ENCODE data around the gene ACAN. TPM values are rescaled to one million over a fixed set of nuclear protein-coding genes. Genes with fewer than 3 reads are reported as not detected.

The ACAN gene
- polyA plus RNA-seq, 1 of the 3 experiments (the other 2 are of a cell fraction) = not detected

DNA sequence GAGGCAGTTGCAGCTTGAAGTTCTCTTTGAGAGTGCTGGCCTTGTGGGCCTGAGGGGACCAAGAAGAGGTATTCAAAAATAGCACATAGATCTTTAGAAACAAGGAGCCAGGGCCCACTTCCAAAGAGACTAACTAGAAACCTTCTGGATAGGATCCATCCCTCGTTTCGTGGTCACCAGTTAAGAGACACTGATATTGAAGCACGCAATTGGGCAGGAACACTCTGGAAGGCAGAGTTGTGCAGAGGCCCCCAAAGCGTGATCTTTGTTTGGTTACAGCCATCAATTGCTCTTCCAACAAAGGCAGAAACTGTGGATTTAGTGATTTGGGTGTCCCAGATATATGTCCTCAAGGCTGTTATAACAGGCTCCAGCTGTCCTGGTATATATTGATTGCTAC, 46.7 kb upstream of the ACAN start:
- Histone ChIP-seq H3K9me2 (no peaks in the 10 kb centered on the region), H3K79me2 (ENCODE audit: insufficient read depth) (no peaks in the 10 kb centered on the region), H3K27me3 (ENCODE audit: insufficient read depth) (no peaks in the 10 kb centered on the region), H3K36me3 (replicated peaks in 1 of 2; ENCODE audit: control insufficient read depth in 1 of 2, insufficient read depth in 2 of 2, low read length in 1 of 2) (no peaks in the 10 kb centered on the region), H3K4me2 (no peak overlapping the region), H2AFZ (ENCODE audit: low read depth) (no peak overlapping the region), H3K4me3 (ENCODE audit: low read depth in 2 of 2, low read length in 1 of 2) (no peak overlapping the region), H3F3A (replicated peaks; ENCODE audit: insufficient read depth) (no peaks in the 10 kb centered on the region), H3K9ac (no peak overlapping the region), H3K27ac (ENCODE audit: low read depth in 2 of 2, low read length in 1 of 2) (no peak overlapping the region), H3K9me3 (no peaks in the 10 kb centered on the region), H3K4me1 (ENCODE audit: control insufficient read depth in 1 of 2, insufficient read depth in 2 of 2, low read depth in 1 of 2, low read length in 1 of 2) (no peaks in the 10 kb centered on the region), H4K20me1 (ENCODE audit: insufficient read depth) (no peaks in the 10 kb centered on the region)
- WGBS (ENCODE audit: low lambda C conversion rate) = 8% methylated on average over 4 of the region's 4 CpGs
- DNase-seq = no peak
- TF ChIP-seq RXRA (IDR thresholded peaks at IDR 0.05; ENCODE audit: borderline replicate concordance, low read depth) (no peak), EP300 (IDR thresholded peaks at IDR 0.05; ENCODE audit: borderline replicate concordance in 1 of 2, low read depth in 1 of 2, low read length in 1 of 2) (no peak), NFIC (IDR thresholded peaks at IDR 0.05; ENCODE audit: borderline replicate concordance) (no peak), SIN3A (IDR thresholded peaks at IDR 0.05; ENCODE audit: borderline replicate concordance, low read depth, low read length) (no peak), MXI1 (IDR thresholded peaks at IDR 0.05; ENCODE audit: low read depth, low read length) (no peak), RFX5 (IDR thresholded peaks at IDR 0.05; ENCODE audit: low read length) (no peak), GABPA (IDR thresholded peaks at IDR 0.05; ENCODE audit: low read depth) (no peak), MEF2A (IDR thresholded peaks at IDR 0.05; ENCODE audit: borderline replicate concordance, low read depth) (no peak), TCF12 (IDR thresholded peaks at IDR 0.05) (no peak), EZH2phosphoT487 (IDR thresholded peaks at IDR 0.05; ENCODE audit: borderline replicate concordance, low read depth) (no peak), MAX (IDR thresholded peaks at IDR 0.05; ENCODE audit: low read depth) (no peak), CHD2 (IDR thresholded peaks at IDR 0.05; ENCODE audit: low read length, partially characterized antibody) (no peak), USF1 (IDR thresholded peaks at IDR 0.05; ENCODE audit: borderline replicate concordance, low read depth) (no peak)
- TF ChIP-seq, protein P1, sequence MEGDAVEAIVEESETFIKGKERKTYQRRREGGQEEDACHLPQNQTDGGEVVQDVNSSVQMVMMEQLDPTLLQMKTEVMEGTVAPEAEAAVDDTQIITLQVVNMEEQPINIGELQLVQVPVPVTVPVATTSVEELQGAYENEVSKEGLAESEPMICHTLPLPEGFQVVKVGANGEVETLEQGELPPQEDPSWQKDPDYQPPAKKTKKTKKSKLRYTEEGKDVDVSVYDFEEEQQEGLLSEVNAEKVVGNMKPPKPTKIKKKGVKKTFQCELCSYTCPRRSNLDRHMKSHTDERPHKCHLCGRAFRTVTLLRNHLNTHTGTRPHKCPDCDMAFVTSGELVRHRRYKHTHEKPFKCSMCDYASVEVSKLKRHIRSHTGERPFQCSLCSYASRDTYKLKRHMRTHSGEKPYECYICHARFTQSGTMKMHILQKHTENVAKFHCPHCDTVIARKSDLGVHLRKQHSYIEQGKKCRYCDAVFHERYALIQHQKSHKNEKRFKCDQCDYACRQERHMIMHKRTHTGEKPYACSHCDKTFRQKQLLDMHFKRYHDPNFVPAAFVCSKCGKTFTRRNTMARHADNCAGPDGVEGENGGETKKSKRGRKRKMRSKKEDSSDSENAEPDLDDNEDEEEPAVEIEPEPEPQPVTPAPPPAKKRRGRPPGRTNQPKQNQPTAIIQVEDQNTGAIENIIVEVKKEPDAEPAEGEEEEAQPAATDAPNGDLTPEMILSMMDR (IDR thresholded peaks at IDR 0.05) = no peak
- TF ChIP-seq, protein P2, sequence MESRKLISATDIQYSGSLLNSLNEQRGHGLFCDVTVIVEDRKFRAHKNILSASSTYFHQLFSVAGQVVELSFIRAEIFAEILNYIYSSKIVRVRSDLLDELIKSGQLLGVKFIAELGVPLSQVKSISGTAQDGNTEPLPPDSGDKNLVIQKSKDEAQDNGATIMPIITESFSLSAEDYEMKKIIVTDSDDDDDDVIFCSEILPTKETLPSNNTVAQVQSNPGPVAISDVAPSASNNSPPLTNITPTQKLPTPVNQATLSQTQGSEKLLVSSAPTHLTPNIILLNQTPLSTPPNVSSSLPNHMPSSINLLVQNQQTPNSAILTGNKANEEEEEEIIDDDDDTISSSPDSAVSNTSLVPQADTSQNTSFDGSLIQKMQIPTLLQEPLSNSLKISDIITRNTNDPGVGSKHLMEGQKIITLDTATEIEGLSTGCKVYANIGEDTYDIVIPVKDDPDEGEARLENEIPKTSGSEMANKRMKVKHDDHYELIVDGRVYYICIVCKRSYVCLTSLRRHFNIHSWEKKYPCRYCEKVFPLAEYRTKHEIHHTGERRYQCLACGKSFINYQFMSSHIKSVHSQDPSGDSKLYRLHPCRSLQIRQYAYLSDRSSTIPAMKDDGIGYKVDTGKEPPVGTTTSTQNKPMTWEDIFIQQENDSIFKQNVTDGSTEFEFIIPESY (IDR thresholded peaks at IDR 0.05; ENCODE audit: borderline replicate concordance, low read depth) = no peak
- TF ChIP-seq, protein P3, sequence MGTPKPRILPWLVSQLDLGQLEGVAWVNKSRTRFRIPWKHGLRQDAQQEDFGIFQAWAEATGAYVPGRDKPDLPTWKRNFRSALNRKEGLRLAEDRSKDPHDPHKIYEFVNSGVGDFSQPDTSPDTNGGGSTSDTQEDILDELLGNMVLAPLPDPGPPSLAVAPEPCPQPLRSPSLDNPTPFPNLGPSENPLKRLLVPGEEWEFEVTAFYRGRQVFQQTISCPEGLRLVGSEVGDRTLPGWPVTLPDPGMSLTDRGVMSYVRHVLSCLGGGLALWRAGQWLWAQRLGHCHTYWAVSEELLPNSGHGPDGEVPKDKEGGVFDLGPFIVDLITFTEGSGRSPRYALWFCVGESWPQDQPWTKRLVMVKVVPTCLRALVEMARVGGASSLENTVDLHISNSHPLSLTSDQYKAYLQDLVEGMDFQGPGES (IDR thresholded peaks at IDR 0.05; ENCODE audit: low read depth, low read length) = no peak
- ChIA-PET CTCF (no interaction called here), POLR2A (no interaction called here)

All from SK-N-SH (cell line).